PC-3 (cell line): Measurements from ENCODE around the gene SFTPB.

Experiments used
- EZH2phosphoT487 ChIP-seq: fragments of 300-600 bp; sonication (generic); IDR thresholded peaks from 2 replicates; pipeline ENCODE4 v1.6.1; 2018; ENCODE audit warnings: mild to moderate bottlenecking, antibody characterized with exemption, low read length, borderline replicate concordance
- TF ChIP-seq, protein P1 (sequence below): fragments of 300-600 bp; sonication (generic); conservative IDR thresholded peaks from 2 replicates; pipeline ENCODE4 v1.5.1; 2017; ENCODE audit warnings: antibody characterized with exemption, low read depth, mild to moderate bottlenecking, low read length

GRCh38 chr2:85707304-85707703, 39.3 kb upstream of the SFTPB start:
- TF ChIP-seq, protein P1, sequence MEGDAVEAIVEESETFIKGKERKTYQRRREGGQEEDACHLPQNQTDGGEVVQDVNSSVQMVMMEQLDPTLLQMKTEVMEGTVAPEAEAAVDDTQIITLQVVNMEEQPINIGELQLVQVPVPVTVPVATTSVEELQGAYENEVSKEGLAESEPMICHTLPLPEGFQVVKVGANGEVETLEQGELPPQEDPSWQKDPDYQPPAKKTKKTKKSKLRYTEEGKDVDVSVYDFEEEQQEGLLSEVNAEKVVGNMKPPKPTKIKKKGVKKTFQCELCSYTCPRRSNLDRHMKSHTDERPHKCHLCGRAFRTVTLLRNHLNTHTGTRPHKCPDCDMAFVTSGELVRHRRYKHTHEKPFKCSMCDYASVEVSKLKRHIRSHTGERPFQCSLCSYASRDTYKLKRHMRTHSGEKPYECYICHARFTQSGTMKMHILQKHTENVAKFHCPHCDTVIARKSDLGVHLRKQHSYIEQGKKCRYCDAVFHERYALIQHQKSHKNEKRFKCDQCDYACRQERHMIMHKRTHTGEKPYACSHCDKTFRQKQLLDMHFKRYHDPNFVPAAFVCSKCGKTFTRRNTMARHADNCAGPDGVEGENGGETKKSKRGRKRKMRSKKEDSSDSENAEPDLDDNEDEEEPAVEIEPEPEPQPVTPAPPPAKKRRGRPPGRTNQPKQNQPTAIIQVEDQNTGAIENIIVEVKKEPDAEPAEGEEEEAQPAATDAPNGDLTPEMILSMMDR: peak; percentile 92
- no peak for TF ChIP-seq EZH2phosphoT487
